Suprapubic skin (tissue), 4 donors: ENCODE measurements around the gene RPGRIP1L. TPM values are rescaled to one million over a fixed set of nuclear protein-coding genes. Genes with fewer than 3 reads are reported as not detected.
"Not testable (repeated sequence)": the region's sequence is repeated elsewhere in the genome, so short reads cannot be mapped to it uniquely, and the experiment has no call there.

Experiments
- DNase-seq, 2 donors: peaks; one replicate each; pipeline ENCODE4 v3.0.0-alpha.2; 2019; ENCODE audit warnings: low spot score in 2 of 2
- H3K27ac ChIP-seq: fragments of 200-600 bp; sonication (generic); one replicate; pipeline ENCODE4 v1.5.1; 2019
- H3K27me3 ChIP-seq: fragments of 200-600 bp; sonication (generic); one replicate; pipeline ENCODE4 v1.5.1; 2019
- H3K36me3 ChIP-seq: fragments of 200-600 bp; sonication (generic); one replicate; pipeline ENCODE4 v1.5.1; 2019
- H3K4me1 ChIP-seq: fragments of 200-600 bp; sonication (generic); one replicate; pipeline ENCODE4 v1.5.1; 2019
- H3K4me3 ChIP-seq: fragments of 200-600 bp; sonication (generic); one replicate; pipeline ENCODE4 v1.5.1; 2019; ENCODE audit warnings: mild to moderate bottlenecking
- H3K9me3 ChIP-seq: fragments of 200-600 bp; sonication (generic); one replicate; pipeline ENCODE4 v1.5.1; 2019
- EP300 ChIP-seq: sonication (generic); formaldehyde crosslinking; IDR thresholded peaks from one replicate; pipeline ENCODE4 v1.6.1; 2017; ENCODE audit warnings: antibody characterized with exemption
- POLR2A ChIP-seq, 2 donors: fragments of 450-650 bp; IDR thresholded peaks; one replicate each; pipeline ENCODE4 v1.6.1; 2017; ENCODE audit warnings: antibody characterized with exemption in 2 of 2, mild to moderate bottlenecking in 2 of 2, moderate library complexity in 2 of 2
- POLR2AphosphoS5 ChIP-seq, 3 donors: sonication (generic); formaldehyde crosslinking; IDR thresholded peaks; one replicate each; pipeline ENCODE4 v1.6.1; 2017; ENCODE audit warnings: antibody characterized with exemption in 3 of 3
- WGBS: methylation state at CpG from one replicate; pipeline ENCODE4 v1.1.5; 2018; 5-methylcytosine and 5-hydroxymethylcytosine counted together
- total RNA-seq, 4 donors: library from RNA; depleted of rRNA; stranded (reverse); fragments of >200 nt; gene quantifications; one replicate each; pipeline ENCODE4 v1.1.0, GENCODE V29; 2016
- TF ChIP-seq, protein P1 (sequence below), 2 donors: fragments of 200-600 bp in 1 of 2; fragments of 450-650 bp in 1 of 2; sonication (generic) in 1 of 2; IDR thresholded peaks; one replicate each; pipeline ENCODE4 v1.5.1; 2016 to 2019; ENCODE audit warnings: antibody characterized with exemption in 2 of 2, mild to moderate bottlenecking in 1 of 2, moderate library complexity in 1 of 2

The RPGRIP1L gene
- total RNA-seq, 4 donors from 2014 or later: 2.4 to 7.2 (median 3.8) TPM

DNA sequence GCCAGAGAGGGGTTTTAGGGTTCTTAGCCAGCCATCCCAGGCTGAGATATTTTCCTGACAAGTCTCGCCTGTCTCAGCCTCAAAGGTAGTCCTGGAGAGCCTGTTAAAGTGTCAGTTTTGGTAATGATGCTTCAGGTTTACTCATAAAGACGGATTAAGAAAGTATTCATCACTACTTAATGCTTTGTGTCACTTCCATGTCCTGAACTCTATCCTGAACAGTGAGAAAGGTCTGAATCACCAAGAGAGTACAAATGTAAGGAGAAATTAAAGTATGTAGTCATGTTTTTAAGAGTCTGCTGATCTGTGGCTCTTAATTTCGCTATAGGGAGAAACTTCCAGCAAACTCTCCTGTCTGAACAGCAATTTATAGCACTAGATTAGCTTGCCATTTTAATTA lies 14.0 kb downstream of the RPGRIP1L start:
- 95% methylated on average over 3 of the region's 3 CpGs for WGBS
- no peaks in the 10 kb centered on the region for H3K4me1 ChIP-seq
- H3K27me3 ChIP-seq: no peaks in the 10 kb centered on the region
- no peaks in the 10 kb centered on the region for H3K9me3 ChIP-seq
- no peak overlapping the region for H3K27ac ChIP-seq
- H3K4me3 ChIP-seq: no peak overlapping the region
- DNase-seq: no peak
- TF ChIP-seq EP300: no peak
- TF ChIP-seq, protein P1, sequence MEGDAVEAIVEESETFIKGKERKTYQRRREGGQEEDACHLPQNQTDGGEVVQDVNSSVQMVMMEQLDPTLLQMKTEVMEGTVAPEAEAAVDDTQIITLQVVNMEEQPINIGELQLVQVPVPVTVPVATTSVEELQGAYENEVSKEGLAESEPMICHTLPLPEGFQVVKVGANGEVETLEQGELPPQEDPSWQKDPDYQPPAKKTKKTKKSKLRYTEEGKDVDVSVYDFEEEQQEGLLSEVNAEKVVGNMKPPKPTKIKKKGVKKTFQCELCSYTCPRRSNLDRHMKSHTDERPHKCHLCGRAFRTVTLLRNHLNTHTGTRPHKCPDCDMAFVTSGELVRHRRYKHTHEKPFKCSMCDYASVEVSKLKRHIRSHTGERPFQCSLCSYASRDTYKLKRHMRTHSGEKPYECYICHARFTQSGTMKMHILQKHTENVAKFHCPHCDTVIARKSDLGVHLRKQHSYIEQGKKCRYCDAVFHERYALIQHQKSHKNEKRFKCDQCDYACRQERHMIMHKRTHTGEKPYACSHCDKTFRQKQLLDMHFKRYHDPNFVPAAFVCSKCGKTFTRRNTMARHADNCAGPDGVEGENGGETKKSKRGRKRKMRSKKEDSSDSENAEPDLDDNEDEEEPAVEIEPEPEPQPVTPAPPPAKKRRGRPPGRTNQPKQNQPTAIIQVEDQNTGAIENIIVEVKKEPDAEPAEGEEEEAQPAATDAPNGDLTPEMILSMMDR (IDR thresholded peaks at IDR 0.05): no peak
- no peak for TF ChIP-seq POLR2A (IDR thresholded peaks at IDR 0.05)
- TF ChIP-seq POLR2AphosphoS5 (IDR thresholded peaks at IDR 0.05): no peak
- H3K36me3 ChIP-seq: peaks cover 5% of the 10 kb centered on the region

DNA sequence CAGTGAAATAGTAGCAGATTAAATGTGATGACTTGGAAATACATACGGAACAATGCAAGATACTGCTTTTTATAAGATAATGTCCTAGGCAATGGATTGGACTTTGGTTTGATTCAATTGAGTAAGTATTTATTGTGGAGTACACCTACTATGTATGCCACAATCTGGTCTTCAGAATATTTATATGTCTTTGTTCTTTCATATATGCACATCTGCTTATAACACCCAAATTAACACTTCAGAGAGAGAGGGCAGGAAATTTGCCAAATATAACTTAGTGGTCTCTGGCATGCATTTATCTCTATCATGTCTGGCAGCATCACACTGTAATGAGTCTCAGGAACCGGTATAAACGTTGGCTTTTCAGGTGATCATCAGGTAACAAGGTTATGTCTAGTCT lies 16.9 kb downstream of the RPGRIP1L start:
- Histone ChIP-seq H3K27me3 (no peaks in the 10 kb centered on the region), H3K4me1 (no peaks in the 10 kb centered on the region), H3K36me3 (peaks cover 5% of the 10 kb centered on the region), H3K27ac (no peak overlapping the region), H3K9me3 (no peaks in the 10 kb centered on the region), H3K4me3 (no peak overlapping the region)
- TF ChIP-seq, protein P1 (IDR thresholded peaks at IDR 0.05): no peak
- TF ChIP-seq POLR2AphosphoS5 (IDR thresholded peaks at IDR 0.05) (no peak), EP300 (no peak), POLR2A (IDR thresholded peaks at IDR 0.05) (no peak)
- no peak for DNase-seq
- 54% methylated on average over 3 of the region's 3 CpGs for WGBS

DNA sequence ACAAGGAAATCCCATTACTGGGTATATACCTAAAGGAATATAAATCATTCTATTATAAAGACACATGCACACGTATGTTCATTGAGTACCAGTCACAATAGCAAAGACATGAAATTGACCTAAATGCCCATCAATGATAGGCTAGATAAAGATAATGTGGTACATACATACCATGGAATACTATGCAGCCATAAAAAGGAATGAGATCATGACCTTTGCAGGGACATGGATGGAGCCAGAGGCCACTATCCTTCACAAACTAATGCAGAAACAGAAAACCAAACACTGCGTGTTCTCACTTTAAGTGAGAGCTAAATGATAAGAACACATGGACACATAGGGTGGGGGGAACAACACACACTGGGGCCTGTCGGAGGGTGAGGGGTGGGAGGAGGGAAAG lies 18.3 kb downstream of the RPGRIP1L start:
- DNase-seq: not testable (repeated sequence)

DNA sequence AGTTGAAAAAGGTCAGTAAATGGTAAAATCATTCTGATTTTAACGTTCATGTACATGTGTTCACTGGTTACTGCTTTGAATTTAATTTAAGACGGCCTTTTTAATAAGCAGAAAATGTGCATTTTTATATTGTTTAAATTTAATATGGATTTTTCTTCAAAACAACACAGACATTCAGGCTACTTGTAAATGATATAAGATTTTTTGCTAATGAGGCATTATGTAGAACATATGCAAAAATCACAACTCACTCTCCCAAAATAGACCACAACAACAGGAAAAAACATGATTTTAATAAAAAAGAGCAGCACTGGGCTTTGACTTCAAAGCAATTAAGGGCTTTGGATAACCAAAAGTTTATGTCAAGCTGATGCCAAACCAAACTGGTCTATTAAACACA lies 22.3 kb downstream of the RPGRIP1L start:
- Histone ChIP-seq H3K27ac (no peak overlapping the region), H3K9me3 (no peaks in the 10 kb centered on the region), H3K4me3 (no peak overlapping the region), H3K4me1 (peaks cover 2% of the 10 kb centered on the region), H3K36me3 (peaks cover 5% of the 10 kb centered on the region), H3K27me3 (no peaks in the 10 kb centered on the region)
- WGBS: 80% methylated on average over 2 of the region's 2 CpGs
- TF ChIP-seq, protein P1 (IDR thresholded peaks at IDR 0.05): no peak
- TF ChIP-seq POLR2AphosphoS5 (IDR thresholded peaks at IDR 0.05) (no peak), POLR2A (IDR thresholded peaks at IDR 0.05) (no peak), EP300 (no peak)
- DNase-seq: no peak

More for the DNA sequence above, 18.3 kb downstream of the RPGRIP1L start:
- not testable (repeated sequence) for H3K27me3 ChIP-seq, H3K4me1 ChIP-seq, H3K9me3 ChIP-seq, H3K27ac ChIP-seq, H3K36me3 ChIP-seq, H3K4me3 ChIP-seq
- 98% methylated on average over 3 of the region's 3 CpGs for WGBS

DNA sequence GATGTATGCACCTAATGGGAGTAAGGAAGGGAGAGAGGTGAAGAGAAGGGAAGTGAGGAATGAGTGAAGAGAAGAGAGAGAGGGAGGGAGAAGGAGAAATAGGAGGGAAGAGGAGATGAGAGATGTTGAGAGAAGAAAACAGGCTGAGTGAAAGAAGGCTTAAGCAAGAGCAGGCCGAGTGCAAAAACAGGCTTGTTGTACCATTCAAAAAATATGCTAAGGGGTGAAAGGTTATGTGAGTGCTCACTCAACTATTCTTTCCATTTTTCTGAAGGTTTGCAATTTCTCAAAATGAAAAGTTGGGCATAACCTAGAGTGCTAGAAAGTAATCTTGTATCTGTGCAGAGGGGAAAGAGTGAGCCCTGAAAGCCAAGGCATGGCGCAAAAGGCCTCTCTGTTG lies 22.9 kb downstream of the RPGRIP1L start:
- 89% methylated on average over 2 of the region's 2 CpGs for WGBS
- TF ChIP-seq, protein P1 (IDR thresholded peaks at IDR 0.05): no peak
- TF ChIP-seq POLR2A (IDR thresholded peaks at IDR 0.05) (no peak), EP300 (no peak), POLR2AphosphoS5 (IDR thresholded peaks at IDR 0.05) (no peak)
- no peak overlapping the region for H3K4me3 ChIP-seq
- no peaks in the 10 kb centered on the region for H3K27me3 ChIP-seq
- H3K4me1 ChIP-seq: peaks cover 2% of the 10 kb centered on the region
- no peak overlapping the region for H3K27ac ChIP-seq
- DNase-seq: no peak
- H3K9me3 ChIP-seq: no peaks in the 10 kb centered on the region
- H3K36me3 ChIP-seq: peaks cover 5% of the 10 kb centered on the region

DNA sequence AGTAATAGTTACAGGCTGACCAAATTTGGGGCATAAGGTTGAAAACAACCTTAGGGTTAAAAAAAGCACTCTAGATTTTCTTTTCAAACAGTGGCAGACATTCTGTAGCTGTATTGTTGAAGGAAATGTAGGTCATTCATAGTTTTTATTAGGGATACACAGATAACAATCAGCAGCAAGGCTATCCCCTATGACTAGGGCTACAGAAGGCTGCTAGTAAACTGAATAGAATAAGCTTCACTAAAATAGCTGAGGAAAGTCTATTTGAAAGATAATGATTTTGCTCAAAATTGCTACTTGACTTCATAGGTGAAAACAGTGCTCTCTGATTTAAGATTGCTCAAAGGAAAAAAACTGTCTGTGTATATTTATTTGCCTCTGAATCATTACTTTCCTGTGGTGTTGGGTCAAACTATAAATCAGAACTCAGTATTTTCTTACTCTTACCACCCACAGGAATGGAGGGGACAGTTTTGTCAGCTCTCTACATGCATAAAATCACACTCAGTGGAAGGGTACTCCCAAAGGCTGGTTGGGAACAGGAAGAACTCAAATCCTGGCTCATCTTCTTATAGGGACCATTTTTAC lies 24.8 kb downstream of the RPGRIP1L start:
- Histone ChIP-seq H3K4me3 (no peak overlapping the region), H3K36me3 (no peaks in the 10 kb centered on the region), H3K27ac (no peak overlapping the region), H3K4me1 (peaks cover 2% of the 10 kb centered on the region), H3K27me3 (no peaks in the 10 kb centered on the region), H3K9me3 (no peaks in the 10 kb centered on the region)
- no peak for DNase-seq
- TF ChIP-seq, protein P1 (IDR thresholded peaks at IDR 0.05): no peak
- TF ChIP-seq EP300 (no peak), POLR2AphosphoS5 (IDR thresholded peaks at IDR 0.05) (no peak), POLR2A (IDR thresholded peaks at IDR 0.05) (no peak)
